ENCODE measurements around the gene INPP5A. TPM values are rescaled to one million over a fixed set of nuclear protein-coding genes. Genes with fewer than 3 reads are reported as not detected.
A peak's percentile ranks its signal among the peaks of the same experiment; 100 is the strongest.

Gene INPP5A
- total RNA-seq, 1 experiment from 2014 or later, result 44.5 TPM

DNA sequence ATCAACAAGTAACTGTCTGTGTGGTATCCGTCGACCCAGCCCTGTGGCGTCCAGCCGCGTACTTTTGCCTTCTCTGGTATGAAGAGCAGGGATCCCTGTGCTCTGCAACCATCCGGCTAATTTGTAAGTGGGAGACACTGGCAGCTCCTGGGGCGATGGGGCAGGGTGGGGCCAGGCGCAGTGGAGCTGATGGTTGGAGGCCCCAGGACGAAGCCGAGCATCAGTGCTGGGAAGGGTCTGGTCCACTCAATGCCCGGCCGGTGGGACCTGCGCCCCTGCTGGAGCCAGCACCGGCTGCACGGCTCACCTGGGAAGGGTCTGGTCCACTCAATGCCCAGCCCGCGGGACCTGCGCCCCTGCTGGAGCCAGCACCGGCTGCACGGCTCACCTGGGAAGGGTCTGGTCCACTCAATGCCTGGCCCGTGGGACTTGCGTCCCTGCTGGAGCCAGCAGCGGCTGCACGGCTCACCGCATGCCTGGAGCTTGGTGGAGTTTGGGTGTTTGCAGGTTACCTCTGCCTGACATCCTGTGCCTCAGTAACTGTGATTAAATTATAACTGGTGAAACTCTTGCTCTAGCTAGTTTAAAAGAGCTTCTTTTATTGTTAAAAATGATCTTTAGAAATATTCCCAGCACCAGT lies 152.3 kb downstream of the INPP5A start:
- TF ChIP-seq CTCF (IDR thresholded peaks at IDR 0.05; ENCODE audit: insufficient read depth in 1 of 2, low read depth in 1 of 2, low read length in 1 of 2, severe bottlenecking in 1 of 2, unreplicated experiment in 1 of 2), result no peak
- Mint-ChIP-seq H3K4me1 (ENCODE audit: low read depth, unreplicated experiment) (no peaks in the 10 kb centered on the region), H3K27ac (ENCODE audit: unreplicated experiment) (no peak overlapping the region), H3K9me3 (ENCODE audit: unreplicated experiment) (peaks cover 18% of the 10 kb centered on the region), H3K36me3 (ENCODE audit: insufficient read depth, unreplicated experiment) (peaks cover 7% of the 10 kb centered on the region), H3K27me3 (ENCODE audit: insufficient read depth, unreplicated experiment) (no peaks in the 10 kb centered on the region), H3K4me3 (ENCODE audit: unreplicated experiment) (no peak overlapping the region)
- no TSS peak for BruUV-seq (replicated peaks)
- intact Hi-C loops (cut with micrococcal nuclease; ENCODE audit: unreplicated experiment), result no loop called here
- no peak for DNase-seq
- H3K36me3 ChIP-seq (ENCODE audit: control insufficient read depth, insufficient read depth, low read length), result no peaks in the 10 kb centered on the region
- H3K4me3 ChIP-seq (ENCODE audit: low read depth, low read length), result no peak overlapping the region
- H3K4me1 ChIP-seq, result peaks cover 8% of the 10 kb centered on the region; the same call in 1 of the 2 replicates
- ChIA-PET POLR2A (no interaction called here), CTCF (no interaction called here)
- H3K9me3 ChIP-seq, result no peaks in the 10 kb centered on the region
- no peaks in the 10 kb centered on the region for H3K27me3 ChIP-seq (replicated peaks; ENCODE audit: control insufficient read depth, insufficient read depth, low read length)

GRCh38 chr10:132690401-132690800 lies 152.8 kb downstream of the INPP5A start:
- Histone ChIP-seq H3K4me1 (peaks cover 4% of the 10 kb centered on the region; the same call in 1 of the 2 replicates), H3K36me3 (ENCODE audit: control insufficient read depth, insufficient read depth, low read length) (no peaks in the 10 kb centered on the region), H3K4me3 (ENCODE audit: low read depth, low read length) (no peak overlapping the region), H3K9me3 (no peaks in the 10 kb centered on the region), H3K27me3 (replicated peaks; ENCODE audit: control insufficient read depth, insufficient read depth, low read length) (no peaks in the 10 kb centered on the region)
- H3K4me3 Mint-ChIP-seq (ENCODE audit: unreplicated experiment), result no peak overlapping the region
- intact Hi-C loops (cut with micrococcal nuclease; ENCODE audit: unreplicated experiment), result no loop called here
- no TSS peak for BruUV-seq (replicated peaks)
- ChIA-PET POLR2A (no interaction called here), CTCF (no interaction called here)
- no peaks in the 10 kb centered on the region for H3K27me3 Mint-ChIP-seq (ENCODE audit: insufficient read depth, unreplicated experiment)
- DNase-seq, result peak in 1 of 2 experiments; percentile 32
- no peak for TF ChIP-seq CTCF (IDR thresholded peaks at IDR 0.05; ENCODE audit: insufficient read depth in 1 of 2, low read depth in 1 of 2, low read length in 1 of 2, severe bottlenecking in 1 of 2, unreplicated experiment in 1 of 2)
- no peak overlapping the region for H3K27ac Mint-ChIP-seq (ENCODE audit: unreplicated experiment)
- no peaks in the 10 kb centered on the region for H3K4me1 Mint-ChIP-seq (ENCODE audit: low read depth, unreplicated experiment)
- peaks cover 7% of the 10 kb centered on the region for H3K36me3 Mint-ChIP-seq (ENCODE audit: insufficient read depth, unreplicated experiment)
- peaks cover 18% of the 10 kb centered on the region for H3K9me3 Mint-ChIP-seq (ENCODE audit: unreplicated experiment)

DNA sequence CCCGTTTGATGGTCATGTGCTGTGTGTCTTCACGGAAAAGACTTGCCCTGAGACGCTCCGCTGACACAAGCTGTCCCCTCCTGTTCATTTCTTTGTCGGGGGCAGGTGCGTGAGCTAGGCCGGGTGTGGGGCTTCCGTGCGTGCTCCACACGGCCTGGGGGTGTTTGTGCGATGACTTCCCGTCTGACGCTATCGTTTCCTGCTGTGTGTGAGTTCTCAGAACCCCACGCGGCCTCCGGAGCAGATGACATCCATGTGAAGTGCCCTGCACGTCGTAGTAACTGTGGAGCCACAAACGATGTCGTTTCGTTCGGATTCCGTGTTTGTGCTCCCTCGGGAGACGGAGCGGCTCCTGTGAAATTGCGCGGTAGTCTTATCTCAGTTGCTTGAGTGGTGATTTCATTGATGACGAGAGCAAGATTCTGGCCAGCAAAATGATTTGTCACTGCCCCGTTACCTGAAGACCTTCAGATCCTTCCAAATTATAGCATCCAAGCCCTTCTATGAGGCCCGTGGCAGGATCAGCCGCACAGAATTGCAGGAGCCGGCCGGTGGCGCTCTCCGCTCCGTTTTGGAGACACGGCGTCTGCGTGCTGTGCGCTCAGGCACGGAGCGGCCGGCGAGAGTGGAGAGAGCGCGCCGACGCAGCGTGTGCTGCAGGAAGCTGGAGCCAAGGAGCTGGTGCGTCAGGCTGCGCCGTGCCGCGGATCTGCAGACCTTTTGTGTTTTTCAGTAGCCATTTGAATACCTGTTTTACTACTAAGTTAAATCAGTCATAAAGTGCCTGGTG lies 153.4 kb downstream of the INPP5A start:
- Histone ChIP-seq H3K36me3 (ENCODE audit: control insufficient read depth, insufficient read depth, low read length) (no peaks in the 10 kb centered on the region), H3K4me3 (ENCODE audit: low read depth, low read length) (no peak overlapping the region), H3K9me3 (no peaks in the 10 kb centered on the region), H3K4me1 (no peaks in the 10 kb centered on the region), H3K27me3 (replicated peaks; ENCODE audit: control insufficient read depth, insufficient read depth, low read length) (no peaks in the 10 kb centered on the region)
- Mint-ChIP-seq H3K4me1 (ENCODE audit: low read depth, unreplicated experiment) (no peaks in the 10 kb centered on the region), H3K27me3 (ENCODE audit: insufficient read depth, unreplicated experiment) (no peaks in the 10 kb centered on the region), H3K9me3 (ENCODE audit: unreplicated experiment) (peaks cover 18% of the 10 kb centered on the region), H3K27ac (ENCODE audit: unreplicated experiment) (no peak overlapping the region), H3K4me3 (ENCODE audit: unreplicated experiment) (no peak overlapping the region), H3K36me3 (ENCODE audit: insufficient read depth, unreplicated experiment) (peaks cover 7% of the 10 kb centered on the region)
- no TSS peak for BruUV-seq (replicated peaks)
- TF ChIP-seq CTCF (IDR thresholded peaks at IDR 0.05; ENCODE audit: insufficient read depth in 1 of 2, low read depth in 1 of 2, low read length in 1 of 2, severe bottlenecking in 1 of 2, unreplicated experiment in 1 of 2), result no peak
- intact Hi-C loops (cut with micrococcal nuclease; ENCODE audit: unreplicated experiment), result no loop called here
- peak in 1 of 2 experiments; percentile 15 for DNase-seq
- ChIA-PET POLR2A (no interaction called here), CTCF (no interaction called here)
